HG02798 (cell line): ENCODE results near the gene NOTCH1.

ENCODE experiments used
- ATAC-seq: cut with Tn5 transposase; IDR thresholded peaks from one replicate; pipeline ENCODE4 v1.9.1; 2021; ENCODE audit warnings: mild to moderate bottlenecking; ENCODE audit not compliant: unreplicated experiment, poor library complexity

The NOTCH1 gene

GRCh38 chr9:136536051-136536720, 9.7 kb downstream of the NOTCH1 start:
- no peak for ATAC-seq

GRCh38 chr9:136535070-136535469, 10.8 kb downstream of the NOTCH1 start:
- ATAC-seq: no peak

GRCh38 chr9:136534366-136534765, 11.5 kb downstream of the NOTCH1 start:
- ATAC-seq: no peak

GRCh38 chr9:136533775-136534157, 12.1 kb downstream of the NOTCH1 start:
- no peak for ATAC-seq

- ATAC-seq: no peak
Observed at GRCh38 chr9:136532799-136533774, 12.8 kb downstream of the NOTCH1 start.

GRCh38 chr9:136531904-136532798, 13.7 kb downstream of the NOTCH1 start:
- ATAC-seq: no peak

GRCh38 chr9:136531186-136531903, 14.5 kb downstream of the NOTCH1 start:
- ATAC-seq: no peak

- ATAC-seq: no peak
Observed at GRCh38 chr9:136530461-136531089, 15.3 kb downstream of the NOTCH1 start.

GRCh38 chr9:136529516-136530460, 16.1 kb downstream of the NOTCH1 start:
- no peak for ATAC-seq

- no peak for ATAC-seq
Observed at GRCh38 chr9:136528716-136529341, 17.0 kb downstream of the NOTCH1 start.

- ATAC-seq: no peak
Observed at GRCh38 chr9:136527721-136528710, 17.8 kb downstream of the NOTCH1 start.

- no peak for ATAC-seq
Observed at GRCh38 chr9:136527131-136527530, 18.7 kb downstream of the NOTCH1 start.

- ATAC-seq: no peak
Observed at GRCh38 chr9:136526625-136527066, 19.2 kb downstream of the NOTCH1 start.

- ATAC-seq: no peak
Observed at GRCh38 chr9:136525841-136526499, 19.9 kb downstream of the NOTCH1 start.

GRCh38 chr9:136525207-136525606, 20.6 kb downstream of the NOTCH1 start:
- ATAC-seq: no peak
